NCI-H748 treated with DMSO at 0.1 percent for 48 hours (cell line): ENCODE data around the gene FGL2.
"Not testable (repeated sequence)": the region's sequence is repeated elsewhere in the genome, so short reads cannot be mapped to it uniquely, and the experiment has no call there.

ENCODE experiments used
- DNase-seq: peaks from one replicate; lab custom pipeline; 2025; lab: John Stamatoyannopoulos, UW

The FGL2 gene

GRCh38 chr7:77216181-77216845 is 16.7 kb upstream of the FGL2 start:
- DNase-seq, result no peak

GRCh38 chr7:77209479-77210139 is 10.0 kb upstream of the FGL2 start:
- no peak for DNase-seq

GRCh38 chr7:77208416-77208815 is 8.8 kb upstream of the FGL2 start:
- DNase-seq, result no peak

- no peak for DNase-seq
Measured at GRCh38 chr7:77205706-77206105, 6.1 kb upstream of the FGL2 start.

- no peak for DNase-seq
Measured at GRCh38 chr7:77202481-77202976, 2.9 kb upstream of the FGL2 start.

- no peak for DNase-seq
Measured at GRCh38 chr7:77200542-77200941, 923 bp upstream of the FGL2 start.

- no peak for DNase-seq
Measured at GRCh38 chr7:77197141-77197540, 2.5 kb downstream of the FGL2 start.

GRCh38 chr7:77188731-77189437 is 10.7 kb downstream of the FGL2 start:
- no peak for DNase-seq

GRCh38 chr7:77185866-77186265 is 13.8 kb downstream of the FGL2 start:
- DNase-seq, result no peak

GRCh38 chr7:77184990-77185389 is 14.6 kb downstream of the FGL2 start:
- DNase-seq, result no peak

- DNase-seq, result no peak
Measured at GRCh38 chr7:77184463-77184862, 15.2 kb downstream of the FGL2 start.

- DNase-seq, result no peak
Measured at GRCh38 chr7:77182261-77182660, 17.4 kb downstream of the FGL2 start.

- DNase-seq, result no peak
Measured at GRCh38 chr7:77181734-77182133, 17.9 kb downstream of the FGL2 start.

- DNase-seq, result no peak
Measured at GRCh38 chr7:77181015-77181595, 18.5 kb downstream of the FGL2 start.

GRCh38 chr7:77178024-77178423 is 21.6 kb downstream of the FGL2 start:
- not testable (repeated sequence) for DNase-seq

- not testable (repeated sequence) for DNase-seq
Measured at GRCh38 chr7:77177321-77177904, 22.2 kb downstream of the FGL2 start.

- not testable (repeated sequence) for DNase-seq
Measured at GRCh38 chr7:77175274-77175800, 24.3 kb downstream of the FGL2 start.

GRCh38 chr7:77174418-77174817 is 25.2 kb downstream of the FGL2 start:
- DNase-seq, result not testable (repeated sequence)

GRCh38 chr7:77172437-77173172 is 27.0 kb downstream of the FGL2 start:
- not testable (repeated sequence) for DNase-seq

GRCh38 chr7:77171073-77171472 is 28.5 kb downstream of the FGL2 start:
- DNase-seq, result not testable (repeated sequence)

- DNase-seq, result no peak
Measured at GRCh38 chr7:77157446-77157845, 42.2 kb downstream of the FGL2 start.
